Measurements from ENCODE around the gene MUC22.
"Not testable (repeated sequence)": the region's sequence is repeated elsewhere in the genome, so short reads cannot be mapped to it uniquely, and the experiment has no call there.

The MUC22 gene

DNA sequence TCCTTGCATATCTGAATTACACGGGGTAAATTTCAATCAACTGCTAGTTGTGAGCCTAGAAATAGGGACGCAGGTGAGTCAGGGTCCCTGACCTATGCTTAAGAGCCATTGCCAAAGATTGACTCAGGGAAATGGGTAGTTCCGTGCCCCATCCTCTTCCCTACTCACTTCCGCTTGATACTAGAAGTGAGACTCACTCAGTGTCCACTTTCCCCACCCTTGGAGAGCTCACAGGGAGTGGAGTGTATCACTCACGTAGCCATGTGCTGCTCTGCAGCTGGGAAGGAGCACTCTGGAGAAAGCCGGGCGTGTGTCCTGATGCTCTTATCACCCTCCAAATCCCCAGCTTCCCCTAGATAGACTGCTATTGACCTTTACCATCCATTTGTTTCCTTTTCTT lies 543 bp upstream of the MUC22 start:
- no peaks in the 10 kb centered on the region for H3K9me3 ChIP-seq (ENCODE audit: insufficient read depth, low read depth, low read length)
- no peaks in the 10 kb centered on the region for H3K36me3 ChIP-seq (ENCODE audit: insufficient read depth, low read length)
- H3K9me2 ChIP-seq (replicated peaks; ENCODE audit: low read depth, low read length) = no peaks in the 10 kb centered on the region
- no peak overlapping the region for H3K4me3 ChIP-seq (ENCODE audit: low read length, poor library complexity, severe bottlenecking)
- H3K79me2 ChIP-seq (ENCODE audit: insufficient read depth, low read length) = no peaks in the 10 kb centered on the region
- no peaks in the 10 kb centered on the region for H3F3A ChIP-seq (ENCODE audit: low read depth)
- no peak overlapping the region for H3K4me2 ChIP-seq (ENCODE audit: low read depth, low read length, poor library complexity, severe bottlenecking)
- H3K9ac ChIP-seq (ENCODE audit: low read depth, low read length, poor library complexity, severe bottlenecking) = no peak overlapping the region
- peaks cover 20% of the 10 kb centered on the region for H3K27me3 ChIP-seq (ENCODE audit: insufficient read depth, low read length, poor library complexity, severe bottlenecking)
- H4K20me1 ChIP-seq (ENCODE audit: insufficient read depth, low read length, poor library complexity, severe bottlenecking) = no peaks in the 10 kb centered on the region
- H3K4me1 ChIP-seq (ENCODE audit: insufficient read depth, low read length, poor library complexity, severe bottlenecking) = no peaks in the 10 kb centered on the region
- no peak for TF ChIP-seq EZH2phosphoT487 (IDR thresholded peaks at IDR 0.05; ENCODE audit: borderline replicate concordance)
- TF ChIP-seq, protein P1, sequence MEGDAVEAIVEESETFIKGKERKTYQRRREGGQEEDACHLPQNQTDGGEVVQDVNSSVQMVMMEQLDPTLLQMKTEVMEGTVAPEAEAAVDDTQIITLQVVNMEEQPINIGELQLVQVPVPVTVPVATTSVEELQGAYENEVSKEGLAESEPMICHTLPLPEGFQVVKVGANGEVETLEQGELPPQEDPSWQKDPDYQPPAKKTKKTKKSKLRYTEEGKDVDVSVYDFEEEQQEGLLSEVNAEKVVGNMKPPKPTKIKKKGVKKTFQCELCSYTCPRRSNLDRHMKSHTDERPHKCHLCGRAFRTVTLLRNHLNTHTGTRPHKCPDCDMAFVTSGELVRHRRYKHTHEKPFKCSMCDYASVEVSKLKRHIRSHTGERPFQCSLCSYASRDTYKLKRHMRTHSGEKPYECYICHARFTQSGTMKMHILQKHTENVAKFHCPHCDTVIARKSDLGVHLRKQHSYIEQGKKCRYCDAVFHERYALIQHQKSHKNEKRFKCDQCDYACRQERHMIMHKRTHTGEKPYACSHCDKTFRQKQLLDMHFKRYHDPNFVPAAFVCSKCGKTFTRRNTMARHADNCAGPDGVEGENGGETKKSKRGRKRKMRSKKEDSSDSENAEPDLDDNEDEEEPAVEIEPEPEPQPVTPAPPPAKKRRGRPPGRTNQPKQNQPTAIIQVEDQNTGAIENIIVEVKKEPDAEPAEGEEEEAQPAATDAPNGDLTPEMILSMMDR (conservative IDR thresholded peaks at IDR 0.05; ENCODE audit: low read length) = no peak
- no peak overlapping the region for H2AFZ ChIP-seq (ENCODE audit: low read length)

DNA sequence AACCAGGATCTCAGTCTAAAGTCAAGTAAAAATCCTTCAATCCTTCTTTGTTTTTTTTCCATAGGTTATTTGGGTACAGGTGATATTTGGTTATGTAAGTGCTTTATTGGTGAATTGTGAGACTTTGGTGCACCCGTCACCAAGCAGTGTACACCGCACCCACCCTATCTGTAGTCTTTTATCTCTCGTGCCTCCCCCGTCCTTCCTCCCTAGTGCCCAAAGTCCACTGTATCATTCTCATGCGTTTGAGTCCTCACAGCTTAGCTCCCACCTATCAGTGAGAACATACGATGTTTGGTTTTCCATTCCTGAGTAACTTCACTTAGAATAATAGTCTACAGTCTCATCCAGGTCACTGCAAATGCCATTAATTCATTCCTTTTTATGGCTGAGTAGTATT lies 879 bp downstream of the MUC22 start:
- Histone ChIP-seq H3K4me3 (ENCODE audit: low read length, poor library complexity, severe bottlenecking) (no peak overlapping the region), H3K9ac (ENCODE audit: low read depth, low read length, poor library complexity, severe bottlenecking) (no peak overlapping the region), H4K20me1 (ENCODE audit: insufficient read depth, low read length, poor library complexity, severe bottlenecking) (no peaks in the 10 kb centered on the region), H3K4me2 (ENCODE audit: low read depth, low read length, poor library complexity, severe bottlenecking) (no peak overlapping the region), H3K9me3 (ENCODE audit: insufficient read depth, low read depth, low read length) (no peaks in the 10 kb centered on the region), H3K79me2 (ENCODE audit: insufficient read depth, low read length) (no peaks in the 10 kb centered on the region), H3K9me2 (replicated peaks; ENCODE audit: low read depth, low read length) (no peaks in the 10 kb centered on the region), H3F3A (ENCODE audit: low read depth) (no peaks in the 10 kb centered on the region), H3K4me1 (ENCODE audit: insufficient read depth, low read length, poor library complexity, severe bottlenecking) (no peaks in the 10 kb centered on the region), H3K36me3 (ENCODE audit: insufficient read depth, low read length) (no peaks in the 10 kb centered on the region), H3K27me3 (ENCODE audit: insufficient read depth, low read length, poor library complexity, severe bottlenecking) (peaks cover 17% of the 10 kb centered on the region), H2AFZ (ENCODE audit: low read length) (no peak overlapping the region)
- no peak for TF ChIP-seq EZH2phosphoT487 (IDR thresholded peaks at IDR 0.05; ENCODE audit: borderline replicate concordance)

DNA sequence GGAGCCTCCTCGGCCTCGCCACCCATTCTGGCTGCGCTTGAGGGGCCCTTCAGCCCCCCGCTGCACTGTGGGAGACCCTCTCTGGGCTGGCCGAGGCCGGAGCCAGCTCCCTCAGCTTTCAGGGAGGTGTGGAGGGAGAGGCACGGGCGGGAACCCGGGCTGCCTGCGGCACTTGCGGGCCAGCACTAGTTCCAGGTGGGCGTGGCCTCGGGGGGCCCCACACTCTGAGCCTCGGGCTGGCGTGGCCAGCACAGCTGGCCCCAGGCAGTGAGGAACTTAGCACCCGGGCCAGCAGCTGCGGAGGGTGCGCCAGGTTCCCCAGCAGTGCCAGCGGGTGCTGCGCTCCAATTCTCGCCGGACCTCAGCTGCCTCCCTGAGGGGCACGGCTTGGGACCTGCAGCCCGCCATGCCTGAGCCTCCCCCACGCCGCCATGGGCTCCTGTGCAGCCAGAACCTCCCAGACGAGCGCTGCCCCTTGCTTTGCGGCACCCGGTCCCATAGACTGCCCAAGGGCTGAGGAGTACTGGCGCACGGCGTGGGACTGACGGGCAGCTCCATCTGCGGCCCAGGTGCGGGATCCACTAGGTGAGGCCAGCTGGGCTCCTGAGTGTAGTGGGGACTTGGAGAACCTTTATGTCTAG lies 6.5 kb downstream of the MUC22 start:
- Histone ChIP-seq H3K4me1 (ENCODE audit: insufficient read depth, low read length, poor library complexity, severe bottlenecking) (no peaks in the 10 kb centered on the region), H3K36me3 (ENCODE audit: insufficient read depth, low read length) (no peaks in the 10 kb centered on the region), H3K9me2 (replicated peaks; ENCODE audit: low read depth, low read length) (no peaks in the 10 kb centered on the region), H3K9ac (ENCODE audit: low read depth, low read length, poor library complexity, severe bottlenecking) (no peak overlapping the region), H2AFZ (ENCODE audit: low read length) (no peak overlapping the region), H4K20me1 (ENCODE audit: insufficient read depth, low read length, poor library complexity, severe bottlenecking) (no peaks in the 10 kb centered on the region), H3K4me2 (ENCODE audit: low read depth, low read length, poor library complexity, severe bottlenecking) (no peak overlapping the region), H3K27me3 (ENCODE audit: insufficient read depth, low read length, poor library complexity, severe bottlenecking) (no peaks in the 10 kb centered on the region), H3K79me2 (ENCODE audit: insufficient read depth, low read length) (no peaks in the 10 kb centered on the region), H3F3A (ENCODE audit: low read depth) (no peaks in the 10 kb centered on the region), H3K9me3 (ENCODE audit: insufficient read depth, low read depth, low read length) (no peaks in the 10 kb centered on the region), H3K4me3 (ENCODE audit: low read length, poor library complexity, severe bottlenecking) (no peak overlapping the region)
- no peak for TF ChIP-seq EZH2phosphoT487 (IDR thresholded peaks at IDR 0.05; ENCODE audit: borderline replicate concordance)
- TF ChIP-seq, protein P1 (conservative IDR thresholded peaks at IDR 0.05; ENCODE audit: low read length) = no peak

DNA sequence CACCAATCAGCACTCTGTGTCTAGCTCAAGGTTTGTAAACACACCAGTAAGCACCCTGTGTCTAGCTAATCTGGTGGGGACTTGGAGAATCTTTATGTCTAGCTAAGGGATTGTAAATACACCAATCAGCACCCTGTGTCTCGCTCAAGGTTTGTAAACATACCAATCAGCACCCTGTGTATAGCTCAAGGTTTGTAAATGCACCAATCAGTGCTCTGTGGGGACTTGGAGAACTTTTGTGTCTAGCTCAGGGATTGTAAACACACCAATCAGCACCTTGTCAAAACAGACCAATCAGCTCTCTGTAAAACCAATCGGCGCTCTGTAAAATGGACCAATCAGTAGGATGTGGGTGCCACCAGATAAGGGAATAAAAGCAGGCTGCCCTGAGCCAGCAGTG lies 7.2 kb downstream of the MUC22 start:
- H2AFZ ChIP-seq (ENCODE audit: low read length); H3K9ac ChIP-seq (ENCODE audit: low read depth, low read length, poor library complexity, severe bottlenecking); H3K4me3 ChIP-seq (ENCODE audit: low read length, poor library complexity, severe bottlenecking); H3K9me3 ChIP-seq (ENCODE audit: insufficient read depth, low read depth, low read length); H3K27me3 ChIP-seq (ENCODE audit: insufficient read depth, low read length, poor library complexity, severe bottlenecking); H3K9me2 ChIP-seq (replicated peaks; ENCODE audit: low read depth, low read length); H3K4me2 ChIP-seq (ENCODE audit: low read depth, low read length, poor library complexity, severe bottlenecking); H3K4me1 ChIP-seq (ENCODE audit: insufficient read depth, low read length, poor library complexity, severe bottlenecking); H3K79me2 ChIP-seq (ENCODE audit: insufficient read depth, low read length); H4K20me1 ChIP-seq (ENCODE audit: insufficient read depth, low read length, poor library complexity, severe bottlenecking); H3F3A ChIP-seq (ENCODE audit: low read depth); H3K36me3 ChIP-seq (ENCODE audit: insufficient read depth, low read length): not testable (repeated sequence)
